Activated CD4-positive, alpha-beta T cell treated with anti-CD3 and anti-CD28 coated beads, Interleukin-2, amount 50 U/mL, for 1 hour (primary cell): ENCODE measurements around the gene ARL8A.
"Not testable (repeated sequence)": the region's sequence is repeated elsewhere in the genome, so short reads cannot be mapped to it uniquely, and the experiment has no call there.

Source experiments
- DNase-seq: peaks from one replicate; pipeline ENCODE4 v3.0.0-alpha.2; 2020

The ARL8A gene

GRCh38 chr1:202172015-202172355, 27.4 kb upstream of the ARL8A start:
- no peak for DNase-seq

GRCh38 chr1:202171292-202172014, 26.9 kb upstream of the ARL8A start:
- no peak for DNase-seq

- DNase-seq: no peak
Measured at GRCh38 chr1:202170726-202171125, 26.2 kb upstream of the ARL8A start.

- no peak for DNase-seq
Measured at GRCh38 chr1:202168861-202169260, 24.3 kb upstream of the ARL8A start.

- DNase-seq: no peak
Measured at GRCh38 chr1:202167708-202168415, 23.3 kb upstream of the ARL8A start.

- DNase-seq: not testable (repeated sequence)
Measured at GRCh38 chr1:202167054-202167453, 22.5 kb upstream of the ARL8A start.

- no peak for DNase-seq
Measured at GRCh38 chr1:202165942-202166843, 21.7 kb upstream of the ARL8A start.

- DNase-seq: peak; percentile 26
Measured at GRCh38 chr1:202165267-202165941, 20.9 kb upstream of the ARL8A start.

GRCh38 chr1:202164271-202165037, 19.9 kb upstream of the ARL8A start:
- DNase-seq: peak; percentile 63

GRCh38 chr1:202163281-202164270, 19.0 kb upstream of the ARL8A start:
- DNase-seq: no peak

GRCh38 chr1:202162418-202163280, 18.1 kb upstream of the ARL8A start:
- no peak for DNase-seq

- DNase-seq: peak; percentile 46
Measured at GRCh38 chr1:202162047-202162417, 17.5 kb upstream of the ARL8A start.

GRCh38 chr1:202161151-202162046, 16.9 kb upstream of the ARL8A start:
- DNase-seq: no peak

- peak; percentile 81 for DNase-seq
Measured at GRCh38 chr1:202160377-202160940, 15.9 kb upstream of the ARL8A start, which contains the start of gene PTPN7. Gene PTPN7, minus strand, starts transcription at chr1:202160602. Its CDS starts 1,200 bp downstream, at chr1:202159402.

GRCh38 chr1:202159534-202160371, 15.2 kb upstream of the ARL8A start:
- peak; percentile 45 for DNase-seq

GRCh38 chr1:202158810-202159533, 14.4 kb upstream of the ARL8A start:
- DNase-seq: no peak

- no peak for DNase-seq
Measured at GRCh38 chr1:202157945-202158344, 13.4 kb upstream of the ARL8A start.
